22Rv1 (cell line): ENCODE measurements around the gene MEGF11.

Experiments
- H3K27ac ChIP-seq: fragments of 450-650 bp; 2 replicates; pipeline ENCODE4 v1.5.1; 2017
- CTCF ChIP-seq: fragments of 450-650 bp; IDR thresholded peaks from 2 replicates; pipeline ENCODE4 v1.5.1; 2017; ENCODE audit warnings: mild to moderate bottlenecking
- ZFX ChIP-seq: fragments of 450-650 bp; IDR thresholded peaks from 2 replicates; pipeline ENCODE4 v1.6.1; 2017; ENCODE audit warnings: antibody characterized with exemption, borderline replicate concordance

The MEGF11 gene

DNA sequence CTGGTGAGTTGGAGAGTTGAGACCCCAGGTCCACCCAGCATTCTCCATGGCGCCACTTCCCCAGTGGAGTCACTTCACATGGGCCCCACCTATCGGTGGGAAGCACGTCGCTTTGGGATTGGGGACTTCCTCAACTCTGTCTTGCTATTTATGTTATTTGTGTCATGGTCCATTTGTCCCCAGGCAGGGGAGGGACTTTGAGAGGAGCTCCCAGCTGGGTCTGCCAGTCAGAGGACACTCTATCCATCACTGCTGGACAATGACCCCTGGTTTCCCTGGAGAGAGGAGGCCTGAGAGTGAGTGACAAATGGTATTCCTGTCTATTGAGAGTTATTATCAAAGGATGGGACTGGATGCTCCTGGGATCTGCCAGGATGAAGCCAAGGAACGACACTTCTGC, 256.6 kb downstream of the MEGF11 start:
- TF ChIP-seq ZFX (no peak), CTCF (no peak)
- no peak overlapping the region for H3K27ac ChIP-seq

DNA sequence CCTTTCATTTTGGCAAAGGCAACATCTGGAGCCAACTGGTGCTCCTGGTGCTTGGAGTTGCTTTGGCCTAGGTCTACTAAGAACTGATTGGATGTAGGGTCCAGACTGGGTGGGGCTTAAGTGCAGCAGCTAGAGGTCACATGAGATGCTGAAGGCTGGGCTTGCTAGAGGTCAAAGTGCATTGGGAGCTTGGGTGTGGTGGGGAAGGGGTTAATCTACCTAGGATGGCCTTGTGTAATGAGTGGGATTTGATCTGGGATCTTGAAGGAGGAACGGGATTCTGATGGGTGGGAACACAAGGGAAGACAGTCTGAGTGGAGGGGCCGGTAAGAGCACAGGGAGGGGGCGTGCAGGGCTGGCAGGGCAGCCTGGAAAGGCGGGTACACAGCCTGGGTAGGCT, 258.7 kb downstream of the MEGF11 start:
- TF ChIP-seq CTCF (no peak), ZFX (no peak)
- H3K27ac ChIP-seq, result no peak overlapping the region

GRCh38 chr15:65993762-65994161, 259.8 kb downstream of the MEGF11 start:
- H3K27ac ChIP-seq, result no peak overlapping the region
- TF ChIP-seq ZFX (no peak), CTCF (no peak)

- H3K27ac ChIP-seq, result no peak overlapping the region
- TF ChIP-seq CTCF (no peak), ZFX (no peak)
These were observed 260.3 kb downstream of the MEGF11 start for GRCh38 chr15:65993236-65993635.

- TF ChIP-seq ZFX, result no peak
- no peak for TF ChIP-seq CTCF
- H3K27ac ChIP-seq, result no peak overlapping the region
These were observed 261.6 kb downstream of the MEGF11 start for GRCh38 chr15:65991721-65992483.

DNA sequence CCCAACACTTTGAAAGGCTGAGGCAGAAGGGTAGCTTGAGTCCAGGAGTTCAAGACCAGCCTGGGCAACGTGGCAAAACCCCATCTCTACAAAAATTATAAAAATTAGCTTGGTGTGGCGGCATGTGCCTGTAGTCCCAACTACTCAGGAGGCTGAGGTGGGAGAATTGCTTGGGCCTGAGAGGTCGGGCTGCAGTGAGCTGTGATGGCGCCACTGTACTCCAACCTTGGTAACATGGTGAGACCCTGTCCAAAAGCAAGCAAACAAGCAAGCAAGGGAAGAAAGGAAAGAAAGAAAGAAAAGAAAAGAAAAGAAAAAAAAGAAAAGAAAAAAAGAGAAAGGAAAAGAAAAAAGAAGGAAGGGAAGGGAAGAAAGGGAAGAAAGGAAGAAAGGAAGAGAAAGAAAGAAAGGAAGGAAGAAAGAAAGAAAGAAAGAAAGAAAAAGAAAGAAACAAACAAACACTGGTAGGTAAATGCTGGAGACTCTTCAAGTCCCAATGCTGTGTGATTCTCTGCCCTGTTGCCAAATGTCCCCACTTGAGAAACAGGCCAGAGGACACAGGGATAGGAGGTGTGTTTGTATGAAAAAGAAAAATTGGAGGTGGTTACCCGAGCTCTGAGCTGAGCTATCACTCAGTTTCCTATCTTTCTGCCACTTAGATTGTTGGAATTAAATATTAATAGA, 263.1 kb downstream of the MEGF11 start:
- no peak overlapping the region for H3K27ac ChIP-seq
- TF ChIP-seq ZFX, result no peak
- no peak for TF ChIP-seq CTCF

GRCh38 chr15:65987100-65987499, 266.4 kb downstream of the MEGF11 start:
- TF ChIP-seq CTCF (no peak), ZFX (no peak)
- H3K27ac ChIP-seq, result no peak overlapping the region
